Left renal cortex interstitium (tissue), 4 donors: ENCODE data around the gene ORM1. TPM values are rescaled to one million over a fixed set of nuclear protein-coding genes. Genes with fewer than 3 reads are reported as not detected.
"Not testable (repeated sequence)": the region's sequence is repeated elsewhere in the genome, so short reads cannot be mapped to it uniquely, and the experiment has no call there.

Experiments
- DNase-seq, 4 donors: peaks; one replicate each; pipeline ENCODE4 v3.0.0-alpha.2; 2013; ENCODE audit warnings: low read depth in 4 of 4, low spot score in 2 of 4, missing footprints in 1 of 4
- polyA plus RNA-seq, 4 donors: library from polyadenylated mRNA; unstranded; fragments of 120-200 nt; gene quantifications; one replicate each; pipeline ENCODE4 v1.2.1, GENCODE V29; 2013; ENCODE audit not compliant: insufficient read length in 4 of 4

Gene ORM1
- 1 to 10 TPM in 1 of 4 donors, under 1 TPM in 2, not detected in 1; 0.25 to 2.3 (median 0.25) TPM for polyA plus RNA-seq

GRCh38 chr9:114322831-114323531 is at the start of gene ORM1:
TSS of gene ORM1 (plus strand) at chr9:114323098. CDS start at chr9:114323134, 36 bp downstream.
- DNase-seq, result not testable (repeated sequence)

GRCh38 chr9:114273461-114273881 is 49.4 kb upstream of the ORM1 start:
- no peak for DNase-seq

GRCh38 chr9:114274217-114274616 is 48.7 kb upstream of the ORM1 start:
- DNase-seq, result no peak

- DNase-seq, result no peak
These were observed 47.5 kb upstream of the ORM1 start for GRCh38 chr9:114275246-114276004.

- DNase-seq, result no peak
These were observed 45.7 kb upstream of the ORM1 start for GRCh38 chr9:114276908-114277821.

- no peak for DNase-seq
These were observed 44.5 kb upstream of the ORM1 start for GRCh38 chr9:114278356-114278755.

GRCh38 chr9:114278881-114279570 is 43.9 kb upstream of the ORM1 start:
- no peak for DNase-seq

GRCh38 chr9:114279693-114280092 is 43.2 kb upstream of the ORM1 start:
- no peak for DNase-seq

GRCh38 chr9:114280636-114281472 is 42.0 kb upstream of the ORM1 start:
- no peak for DNase-seq

- DNase-seq, result no peak
These were observed 41.3 kb upstream of the ORM1 start for GRCh38 chr9:114281473-114282103.

- no peak for DNase-seq
These were observed 40.8 kb upstream of the ORM1 start for GRCh38 chr9:114282104-114282485.

- no peak for DNase-seq
These were observed 40.4 kb upstream of the ORM1 start for GRCh38 chr9:114282507-114282906.

GRCh38 chr9:114282926-114283325 is 40.0 kb upstream of the ORM1 start:
- DNase-seq, result no peak

- DNase-seq, result no peak
These were observed 39.3 kb upstream of the ORM1 start for GRCh38 chr9:114283551-114284111.

GRCh38 chr9:114284316-114285060 is 38.4 kb upstream of the ORM1 start:
- no peak for DNase-seq

GRCh38 chr9:114285166-114285867 is 37.6 kb upstream of the ORM1 start:
- DNase-seq, result no peak

- DNase-seq, result no peak
These were observed 36.7 kb upstream of the ORM1 start for GRCh38 chr9:114286146-114286679.
